Right forelimb (tissue), 1 donor: ENCODE results near the gene PTS.

Experiments
- DNase-seq: peaks from one replicate; pipeline ENCODE4 v3.0.0-alpha.2; 2018

Gene PTS

DNA sequence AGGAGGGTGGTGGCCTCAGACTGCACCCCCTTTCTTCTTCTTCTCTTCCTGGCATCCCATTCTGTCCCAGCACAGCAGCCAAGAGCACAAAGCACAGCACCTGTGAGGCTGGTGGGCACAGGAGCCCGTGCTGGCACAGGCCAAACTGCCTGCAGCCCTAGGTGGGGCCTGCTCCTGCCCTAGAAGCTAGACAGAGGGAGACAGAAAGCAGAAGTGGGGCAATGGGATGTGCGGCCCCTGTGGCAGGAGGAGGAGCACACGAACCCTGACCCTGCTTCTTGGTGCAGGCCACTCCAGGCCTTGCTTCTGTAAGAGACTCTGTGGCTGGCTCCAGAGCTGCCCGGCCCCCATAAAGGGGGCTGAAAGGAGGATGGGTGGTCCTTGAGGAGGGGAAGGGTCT, 3.9 kb upstream of the PTS start:
- no peak for DNase-seq

- no peak for DNase-seq
These were observed 3.1 kb upstream of the PTS start for GRCh38 chr11:112223121-112223520.

GRCh38 chr11:112223754-112224532, 2.3 kb upstream of the PTS start:
- DNase-seq: no peak

DNA sequence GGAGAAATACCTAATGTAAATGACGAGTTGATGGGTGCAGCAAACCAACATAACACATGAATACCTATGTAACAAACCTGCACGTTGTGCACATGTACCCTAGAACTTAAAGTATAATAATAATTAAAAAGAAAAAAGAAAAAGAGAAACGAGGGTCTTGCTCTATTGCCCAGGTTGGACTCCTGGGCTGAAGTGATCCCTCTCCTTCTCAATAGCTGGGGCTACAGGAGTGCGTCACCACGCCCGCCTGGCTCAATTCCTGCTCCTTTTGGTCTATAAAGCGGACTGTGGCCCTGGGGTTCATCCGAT, 521 bp upstream of the PTS start:
- no peak for DNase-seq

GRCh38 chr11:112226831-112227401, 688 bp downstream of the PTS start:
- DNase-seq: no peak

DNA sequence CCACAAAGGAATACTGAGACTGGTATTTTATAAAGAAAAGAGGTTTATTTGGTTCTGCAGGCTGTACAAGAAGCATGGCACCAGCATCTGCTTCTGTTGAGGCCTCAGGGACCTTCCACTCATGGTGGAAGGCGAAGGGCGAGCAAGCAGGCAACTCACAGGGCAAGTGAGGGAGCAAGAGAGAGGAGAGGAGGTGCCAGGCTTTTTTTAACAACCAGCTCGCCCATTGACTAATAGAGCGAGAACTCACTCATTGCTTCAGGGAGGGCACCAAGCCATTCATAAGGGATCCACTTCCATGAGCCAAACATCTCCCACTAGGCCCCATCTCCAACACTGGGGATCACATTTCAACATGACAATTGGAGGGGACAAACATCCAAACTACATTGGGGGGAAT, 1.2 kb downstream of the PTS start:
- DNase-seq: no peak

GRCh38 chr11:112228706-112229105, 2.5 kb downstream of the PTS start:
- no peak for DNase-seq

DNA sequence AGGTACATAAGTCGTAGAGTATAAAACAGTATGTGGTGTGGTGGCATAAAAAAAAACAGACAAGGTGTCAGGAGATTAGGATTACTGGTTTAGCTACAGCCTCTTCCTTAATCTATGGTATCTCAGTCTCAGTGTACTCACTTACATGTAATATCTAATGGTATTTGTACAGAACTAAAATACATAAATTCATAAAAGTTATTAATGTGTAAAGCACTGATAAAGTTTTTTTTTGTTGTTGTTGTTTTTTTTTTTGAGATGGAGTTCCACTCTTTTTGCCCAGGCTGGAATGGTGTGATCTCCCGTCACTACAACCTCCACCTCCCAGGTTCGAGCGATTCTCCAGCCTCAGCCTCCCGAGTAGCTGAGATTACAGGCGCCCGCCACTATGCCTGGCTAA, 2.9 kb downstream of the PTS start:
- DNase-seq: no peak

DNA sequence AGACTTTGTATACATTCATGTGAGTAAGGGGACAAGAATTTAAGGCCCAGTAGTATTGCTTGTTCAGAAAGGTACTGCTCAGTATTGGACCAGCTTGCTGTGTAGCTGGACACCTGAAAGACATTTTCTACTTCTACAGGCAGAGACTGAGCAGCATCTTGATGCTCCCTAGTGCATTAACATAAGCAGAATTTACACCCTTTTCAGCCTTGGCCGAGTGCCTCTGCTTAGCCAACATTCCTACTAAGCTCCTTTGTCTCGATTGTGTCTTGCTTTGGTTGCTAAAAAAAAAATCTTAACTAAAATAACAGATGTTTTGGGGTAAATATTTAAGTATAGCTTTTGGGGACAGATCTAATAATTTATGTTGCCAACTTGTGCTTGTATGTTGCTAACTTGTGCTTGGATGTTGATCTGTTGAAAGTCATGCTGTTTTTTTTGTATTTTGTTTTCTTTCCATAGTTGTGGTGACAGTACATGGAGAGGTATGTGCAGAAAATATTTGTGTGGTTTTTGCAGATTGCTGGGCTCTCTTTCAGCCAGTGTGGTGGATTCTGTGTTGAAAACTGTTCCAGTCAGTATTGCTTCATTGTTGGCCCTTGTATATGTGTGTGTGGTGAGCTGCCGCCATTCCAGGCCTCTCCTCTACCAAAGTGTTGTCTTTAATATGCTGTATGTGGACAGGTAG, 3.7 kb downstream of the PTS start:
- no peak for DNase-seq

DNA sequence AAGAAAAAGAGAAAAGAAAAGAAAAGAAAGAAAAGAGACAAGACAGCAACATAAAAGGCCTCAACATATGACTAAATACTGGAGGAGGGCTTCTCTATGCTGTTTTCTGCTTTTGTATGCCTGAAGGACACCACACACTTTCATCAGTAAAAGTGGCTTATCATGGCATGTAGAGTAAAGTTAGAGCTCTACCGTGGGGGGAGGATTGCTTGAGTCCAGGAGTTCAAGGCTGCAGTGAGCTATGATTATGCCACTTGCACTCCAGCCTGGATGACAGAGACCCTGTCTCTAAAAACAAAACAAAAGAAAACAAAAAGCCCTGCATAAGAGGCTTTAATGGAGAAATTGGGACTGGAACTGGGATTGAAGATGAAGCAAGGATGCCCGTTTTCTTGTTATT, 5.7 kb downstream of the PTS start:
- DNase-seq: no peak

DNA sequence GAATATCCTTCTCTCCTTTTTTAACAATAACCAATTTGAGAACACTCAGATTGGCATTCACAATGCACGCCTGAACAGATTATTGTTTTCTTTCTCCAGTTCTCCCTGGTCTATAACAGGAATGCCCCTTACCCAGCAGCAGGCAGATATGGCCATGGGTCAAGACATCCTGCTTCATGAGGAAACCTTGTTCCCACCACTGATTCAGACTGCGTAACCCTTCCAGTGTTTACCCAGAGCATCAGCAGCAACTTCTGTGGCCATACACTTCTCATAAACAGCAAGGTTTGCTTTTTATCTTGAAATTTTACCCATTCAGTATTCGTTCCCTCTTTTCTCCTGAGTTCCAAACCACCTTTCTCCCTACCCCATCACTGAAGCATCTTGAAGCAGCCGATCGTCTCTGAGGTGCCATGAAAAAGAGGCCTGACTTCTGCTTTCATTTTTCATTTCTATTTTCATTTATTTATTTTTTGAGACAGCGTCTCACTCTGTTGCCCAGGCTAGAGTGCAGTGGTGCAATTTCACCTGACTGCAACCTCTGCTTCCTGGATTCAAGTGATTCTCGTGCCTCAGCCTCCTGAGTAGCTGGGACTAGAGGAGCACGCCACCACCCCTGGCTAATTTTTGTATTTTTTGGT, 9.6 kb downstream of the PTS start:
- DNase-seq: no peak

- DNase-seq: no peak
These were observed 11.2 kb downstream of the PTS start for GRCh38 chr11:112237451-112237850.

- DNase-seq: no peak
These were observed 11.8 kb downstream of the PTS start for GRCh38 chr11:112238041-112238440.

DNA sequence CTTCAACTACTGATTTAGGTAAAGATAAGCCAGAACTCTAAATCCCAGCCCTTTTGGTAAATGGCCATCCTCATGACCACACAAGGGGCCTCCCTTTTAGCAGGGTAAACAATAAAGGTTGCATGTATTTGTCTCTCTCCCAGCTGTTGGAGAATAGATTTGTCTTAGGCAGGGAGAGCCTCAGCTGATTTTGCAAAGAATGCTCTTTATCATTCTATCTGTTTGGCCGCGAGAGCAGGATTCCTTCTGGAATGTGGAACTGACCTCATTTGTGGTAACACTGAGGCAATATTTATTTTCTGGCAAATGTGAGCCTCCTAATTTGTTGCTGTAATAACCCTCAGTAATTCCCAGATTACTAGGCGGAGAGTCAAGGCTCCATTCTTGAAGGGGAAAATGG, 15.3 kb downstream of the PTS start:
- no peak for DNase-seq

DNA sequence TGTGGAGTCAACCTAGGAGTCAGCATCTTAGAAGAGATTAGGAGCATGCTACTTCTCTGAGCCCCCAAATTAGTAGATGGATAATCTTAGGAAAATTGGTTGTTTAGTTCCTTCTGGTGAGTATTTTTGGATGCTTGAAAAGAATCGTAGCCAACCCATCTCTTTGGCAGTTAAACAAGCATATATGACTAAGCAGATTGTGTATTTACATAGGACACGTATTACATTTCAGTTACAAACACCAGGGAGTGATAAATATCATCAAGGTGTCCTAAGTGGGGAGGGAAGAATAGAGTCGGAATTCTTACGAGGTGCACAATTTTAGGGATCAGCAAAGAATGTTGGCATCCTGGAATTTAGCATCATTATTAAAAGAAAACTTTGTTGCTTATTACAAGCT, 21.0 kb downstream of the PTS start:
- DNase-seq: no peak

- no peak for DNase-seq
These were observed 22.0 kb downstream of the PTS start for GRCh38 chr11:112248201-112248600.

- DNase-seq: no peak
These were observed 23.8 kb downstream of the PTS start for GRCh38 chr11:112249871-112250610.

DNA sequence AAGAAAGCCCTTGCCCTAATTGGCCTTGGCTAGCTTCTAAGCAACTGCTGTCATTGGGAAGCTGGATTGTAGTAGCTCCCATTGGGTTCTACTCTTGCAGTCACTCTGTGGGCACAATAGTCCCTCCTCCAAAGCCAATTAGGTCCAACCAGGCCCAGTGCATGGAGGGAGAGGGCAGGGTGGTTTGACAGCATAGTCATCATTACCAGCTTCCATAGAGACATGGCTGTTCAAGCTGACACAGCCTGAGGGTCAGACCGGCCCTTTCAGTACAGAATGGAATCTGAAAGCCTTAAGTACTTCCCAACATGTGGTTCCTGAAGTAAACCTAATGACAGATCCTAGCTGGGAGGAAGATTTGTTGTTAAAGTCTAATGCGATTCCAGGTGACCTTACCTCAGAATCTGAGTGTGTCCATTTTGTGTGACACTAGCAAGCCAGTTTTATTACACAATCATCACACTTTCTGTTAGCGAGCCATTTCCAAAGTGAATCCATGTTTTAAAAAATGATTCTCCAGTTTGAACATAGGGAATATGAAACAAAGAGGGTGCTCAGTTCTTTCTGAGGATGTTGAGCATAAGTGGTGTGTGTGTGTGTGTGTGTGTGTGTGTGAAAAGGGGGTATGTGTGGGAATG, 27.5 kb downstream of the PTS start:
- DNase-seq: no peak

DNA sequence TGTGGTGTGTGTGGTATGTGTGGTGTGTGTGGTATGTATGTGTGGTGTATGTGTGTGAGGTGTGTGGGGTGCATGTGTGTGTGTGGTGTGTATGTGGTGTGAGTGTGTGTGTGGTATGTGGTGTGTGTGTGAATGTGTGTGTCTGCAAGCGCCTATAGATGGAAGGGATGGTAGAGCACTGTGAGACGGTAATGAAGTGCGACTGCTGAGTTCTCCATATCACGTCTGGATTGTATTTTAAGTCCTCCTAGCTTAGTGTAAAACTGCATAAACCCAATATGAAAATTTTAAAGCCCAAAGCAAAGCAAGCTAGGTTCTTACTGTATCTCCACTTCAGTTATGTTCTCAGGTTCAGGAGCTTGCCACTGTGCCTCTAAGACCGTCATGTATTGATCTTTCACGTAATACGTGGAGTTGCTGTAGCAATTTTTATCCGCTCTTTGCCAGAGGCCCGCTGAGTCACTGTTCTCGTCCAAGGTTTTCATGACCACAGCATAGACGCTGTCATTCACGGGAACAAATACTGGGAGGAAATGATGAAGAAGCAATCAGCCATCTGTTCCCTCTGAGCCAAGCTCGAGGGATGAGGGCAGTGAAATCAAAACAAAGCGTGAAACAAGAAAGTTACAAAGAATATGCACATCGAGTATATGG, 29.0 kb downstream of the PTS start:
- no peak for DNase-seq

- no peak for DNase-seq
These were observed 34.3 kb downstream of the PTS start, which contains the start of gene PLET1 for GRCh38 chr11:112260490-112260889. Gene PLET1, minus strand, starts transcription at chr11:112260860. Its CDS starts 271 bp downstream, at chr11:112260589.

GRCh38 chr11:112265659-112266409, 39.6 kb downstream of the PTS start:
- DNase-seq: no peak
